PFSK-1 (cell line): ENCODE data around the gene SEPTIN7.

Experiments
- FOXP2 ChIP-seq: optimal IDR thresholded peaks from 2 replicates; pipeline ENCODE3; 2011; ENCODE audit warnings: borderline replicate concordance, control low read depth, inconsistent platforms; ENCODE audit not compliant: insufficient read depth; ENCODE audit errors: extremely low read length, extremely low read depth
- POLR2AphosphoS5 ChIP-seq: IDR thresholded peaks from 2 replicates; pipeline ENCODE4 v1.6.1; 2012; ENCODE audit warnings: low read depth, mild to moderate bottlenecking, control low read depth, low read length, moderate library complexity
- SIN3A ChIP-seq: IDR thresholded peaks from 2 replicates; pipeline ENCODE4 v1.6.1; 2012; ENCODE audit warnings: mild to moderate bottlenecking, low read length, moderate library complexity, borderline replicate concordance; ENCODE audit not compliant: insufficient read depth
- TAF1 ChIP-seq: IDR thresholded peaks from 2 replicates; pipeline ENCODE4 v1.6.1; 2012; ENCODE audit warnings: low read length, control low read depth, borderline replicate concordance; ENCODE audit not compliant: insufficient read depth
- TF ChIP-seq, protein P1 (sequence below), 2 experiments: IDR thresholded peaks; 2 replicates each; pipeline versions ENCODE4 v1.6.1 to v1.8.0; 2011 to 2012; ENCODE audit warnings: low read depth in 2 of 2, low read length in 2 of 2, control low read depth in 1 of 2, inconsistent platforms in 1 of 2, mild to moderate bottlenecking in 1 of 2, moderate library complexity in 1 of 2; ENCODE audit not compliant: insufficient read depth in 1 of 2

The SEPTIN7 gene

DNA sequence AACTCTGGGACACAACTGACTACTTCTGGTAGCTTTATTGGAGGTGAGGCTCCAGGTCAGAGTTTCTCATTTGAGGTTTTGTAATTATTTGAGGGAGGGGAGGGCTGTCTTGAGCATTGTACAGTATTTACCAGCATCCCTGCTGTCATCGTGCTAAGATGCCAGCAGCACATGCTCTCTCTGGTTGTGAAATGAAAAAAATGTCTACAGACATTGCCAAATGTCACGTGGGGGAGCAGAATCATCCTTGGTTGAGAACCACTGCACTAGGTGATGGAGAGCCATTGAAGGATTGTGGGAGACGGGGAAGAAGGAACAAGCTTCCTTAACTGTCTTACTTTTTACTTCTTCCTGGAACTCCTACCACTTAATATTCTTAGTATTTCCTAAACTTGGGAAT is 5.0 kb downstream of the SEPTIN7 start:
- no peak for TF ChIP-seq POLR2AphosphoS5
- TF ChIP-seq SIN3A = no peak

DNA sequence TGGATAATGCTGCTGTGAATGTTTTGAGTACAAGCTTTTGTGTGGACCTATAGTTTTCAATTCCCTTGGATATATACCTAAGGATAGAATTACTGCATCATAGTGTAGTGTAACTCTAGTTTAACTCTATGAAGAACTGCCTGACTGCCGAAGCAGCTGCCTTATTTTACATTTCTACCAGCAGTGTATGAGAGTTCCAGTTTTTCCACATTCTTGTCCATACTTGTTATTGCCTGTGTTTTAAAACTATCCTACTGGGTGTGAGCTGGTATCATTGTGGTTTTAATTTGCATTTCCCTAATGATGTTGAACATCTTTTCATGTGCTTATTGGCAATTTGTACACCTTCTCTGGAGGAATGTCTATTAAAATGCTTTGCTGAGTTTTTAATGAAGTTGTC is 15.7 kb downstream of the SEPTIN7 start:
- no peak for TF ChIP-seq FOXP2

DNA sequence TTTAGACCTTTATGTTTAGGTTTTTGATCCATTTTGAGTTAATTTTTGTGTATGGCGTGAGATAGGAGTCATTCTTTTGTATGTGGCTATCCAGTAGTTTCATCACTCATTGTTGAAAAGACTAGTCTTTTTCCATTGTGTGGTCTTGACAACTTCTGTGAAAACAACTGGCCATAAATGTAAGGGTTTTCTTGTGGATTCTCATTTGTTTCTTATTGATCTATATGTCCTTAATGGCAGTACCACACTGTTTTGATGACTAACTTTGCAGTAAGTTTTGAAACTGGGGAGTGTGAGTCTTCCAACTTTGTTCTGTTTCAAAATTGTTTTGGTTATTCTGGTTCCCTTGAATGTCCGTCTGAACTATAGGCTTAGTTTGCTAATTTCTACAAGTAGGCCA is 16.3 kb downstream of the SEPTIN7 start:
- TF ChIP-seq TAF1 = no peak
- TF ChIP-seq FOXP2 = no peak
- no peak for TF ChIP-seq POLR2AphosphoS5
- TF ChIP-seq, protein P1, sequence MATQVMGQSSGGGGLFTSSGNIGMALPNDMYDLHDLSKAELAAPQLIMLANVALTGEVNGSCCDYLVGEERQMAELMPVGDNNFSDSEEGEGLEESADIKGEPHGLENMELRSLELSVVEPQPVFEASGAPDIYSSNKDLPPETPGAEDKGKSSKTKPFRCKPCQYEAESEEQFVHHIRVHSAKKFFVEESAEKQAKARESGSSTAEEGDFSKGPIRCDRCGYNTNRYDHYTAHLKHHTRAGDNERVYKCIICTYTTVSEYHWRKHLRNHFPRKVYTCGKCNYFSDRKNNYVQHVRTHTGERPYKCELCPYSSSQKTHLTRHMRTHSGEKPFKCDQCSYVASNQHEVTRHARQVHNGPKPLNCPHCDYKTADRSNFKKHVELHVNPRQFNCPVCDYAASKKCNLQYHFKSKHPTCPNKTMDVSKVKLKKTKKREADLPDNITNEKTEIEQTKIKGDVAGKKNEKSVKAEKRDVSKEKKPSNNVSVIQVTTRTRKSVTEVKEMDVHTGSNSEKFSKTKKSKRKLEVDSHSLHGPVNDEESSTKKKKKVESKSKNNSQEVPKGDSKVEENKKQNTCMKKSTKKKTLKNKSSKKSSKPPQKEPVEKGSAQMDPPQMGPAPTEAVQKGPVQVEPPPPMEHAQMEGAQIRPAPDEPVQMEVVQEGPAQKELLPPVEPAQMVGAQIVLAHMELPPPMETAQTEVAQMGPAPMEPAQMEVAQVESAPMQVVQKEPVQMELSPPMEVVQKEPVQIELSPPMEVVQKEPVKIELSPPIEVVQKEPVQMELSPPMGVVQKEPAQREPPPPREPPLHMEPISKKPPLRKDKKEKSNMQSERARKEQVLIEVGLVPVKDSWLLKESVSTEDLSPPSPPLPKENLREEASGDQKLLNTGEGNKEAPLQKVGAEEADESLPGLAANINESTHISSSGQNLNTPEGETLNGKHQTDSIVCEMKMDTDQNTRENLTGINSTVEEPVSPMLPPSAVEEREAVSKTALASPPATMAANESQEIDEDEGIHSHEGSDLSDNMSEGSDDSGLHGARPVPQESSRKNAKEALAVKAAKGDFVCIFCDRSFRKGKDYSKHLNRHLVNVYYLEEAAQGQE (IDR thresholded peaks at IDR 0.05; ENCODE audit: insufficient read depth in 1 of 2, low read depth in 2 of 2, low read length in 2 of 2) = no peak
- no peak for TF ChIP-seq SIN3A

DNA sequence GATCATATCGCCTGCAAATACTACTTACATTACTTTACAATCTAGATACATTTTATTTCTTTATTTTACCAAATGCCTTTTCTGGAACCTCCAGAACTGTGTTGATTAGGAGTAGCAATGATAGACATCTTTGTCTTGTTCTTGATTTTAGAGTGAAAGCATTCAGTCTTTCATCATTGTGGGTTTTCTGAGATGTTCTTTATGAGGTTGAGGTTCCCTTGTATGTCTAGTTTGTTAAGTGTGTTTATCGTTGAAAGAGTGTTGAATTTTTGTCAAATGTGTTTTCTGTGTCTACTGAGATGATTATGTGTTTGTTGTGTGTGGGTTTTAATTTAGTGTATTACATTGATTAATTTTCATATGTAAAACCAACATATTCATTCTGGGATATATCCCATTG is 17.1 kb downstream of the SEPTIN7 start:
- TF ChIP-seq POLR2AphosphoS5 (no peak), FOXP2 (no peak), TAF1 (no peak), SIN3A (no peak)
- TF ChIP-seq, protein P1 (IDR thresholded peaks at IDR 0.05; ENCODE audit: insufficient read depth in 1 of 2, low read depth in 2 of 2, low read length in 2 of 2) = no peak

DNA sequence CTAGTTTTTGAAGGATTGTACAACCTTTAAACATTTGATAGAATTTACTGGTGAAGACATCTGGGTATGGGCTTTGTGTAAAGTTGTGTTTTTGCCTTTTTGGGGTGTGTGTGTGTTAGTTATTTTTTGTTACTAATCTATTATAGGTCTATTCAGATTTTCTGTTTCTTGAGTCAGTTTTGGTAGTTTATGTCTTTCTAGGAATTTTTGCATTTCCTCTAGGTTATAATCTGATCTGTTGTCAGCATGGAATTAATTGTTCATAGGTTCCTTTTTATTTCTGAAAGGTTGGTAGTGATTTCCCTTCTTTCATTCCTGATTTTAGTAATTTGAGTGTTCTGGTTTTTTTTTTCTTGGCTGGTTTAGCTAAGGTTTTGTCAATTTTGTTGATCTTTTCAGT is 17.7 kb downstream of the SEPTIN7 start:
- TF ChIP-seq SIN3A = no peak
- TF ChIP-seq POLR2AphosphoS5 = no peak
- no peak for TF ChIP-seq FOXP2
- TF ChIP-seq, protein P1 (IDR thresholded peaks at IDR 0.05; ENCODE audit: insufficient read depth in 1 of 2, low read depth in 2 of 2, low read length in 2 of 2) = no peak
- TF ChIP-seq TAF1 = no peak

DNA sequence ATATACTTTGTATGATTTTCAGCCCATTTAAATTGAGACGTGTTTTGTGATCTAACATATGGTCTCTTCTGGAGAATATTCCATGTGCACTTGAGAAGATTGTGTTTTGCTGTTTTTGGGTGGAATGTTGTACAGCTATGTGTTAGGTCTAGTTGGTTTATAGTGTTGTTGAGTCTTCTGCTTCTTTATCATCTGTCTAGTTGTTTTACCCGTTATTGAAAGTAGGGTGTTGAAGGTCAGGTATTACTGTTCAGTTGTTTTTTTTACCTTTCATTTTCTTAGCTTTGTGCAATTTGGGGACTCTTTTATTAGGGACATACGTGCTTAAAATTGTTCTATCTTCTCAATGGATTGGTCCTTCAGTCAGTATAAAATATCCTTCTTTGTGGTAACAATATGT is 18.5 kb downstream of the SEPTIN7 start:
- TF ChIP-seq, protein P1 (IDR thresholded peaks at IDR 0.05; ENCODE audit: insufficient read depth in 1 of 2, low read depth in 2 of 2, low read length in 2 of 2) = no peak
- TF ChIP-seq POLR2AphosphoS5 = no peak
- no peak for TF ChIP-seq TAF1
- no peak for TF ChIP-seq SIN3A
- no peak for TF ChIP-seq FOXP2
